ENCODE results near the gene LGSN. TPM values are rescaled to one million over a fixed set of nuclear protein-coding genes. Genes with fewer than 3 reads are reported as not detected.
"Not testable (repeated sequence)": the region's sequence is repeated elsewhere in the genome, so short reads cannot be mapped to it uniquely, and the experiment has no call there.

LGSN gene
- total RNA-seq, 5 donors from 2014 or later (not counting 1 experiment from before 2014, with no cell fraction given): 0.18 to 0.26 (median 0.23) TPM; not detected in 1

GRCh38 chr6:63230511-63230910 is 89.3 kb downstream of the LGSN start:
- DNase-seq; H3K27me3 Mint-ChIP-seq; H3K27ac ChIP-seq (ENCODE audit: low read length); H3K4me1 Mint-ChIP-seq; H3K4me3 Mint-ChIP-seq; CTCF ChIA-PET; H3K4me1 ChIP-seq (ENCODE audit: control insufficient read depth in 1 of 2, extremely low read depth in 1 of 2, insufficient read depth in 2 of 2, low read length in 2 of 2); H3K36me3 ChIP-seq (ENCODE audit: control insufficient read depth in 2 of 2, extremely low read depth in 1 of 2, insufficient read depth in 1 of 2, low read length in 1 of 2); POLR2A ChIA-PET; H3K27ac Mint-ChIP-seq; H3K27me3 ChIP-seq (replicated peaks in 1 of 2; ENCODE audit: control insufficient read depth in 2 of 2, extremely low read depth in 1 of 2, insufficient read depth in 2 of 2, low read length in 1 of 2); H3K9me3 ChIP-seq; H3K36me3 Mint-ChIP-seq; ATAC-seq (replicated peaks in 1 of 4); H3K4me3 ChIP-seq (ENCODE audit: control insufficient read depth in 1 of 2, extremely low read depth in 1 of 2, low read length in 1 of 2): not testable (repeated sequence)
- WGBS (ENCODE audit: insufficient coverage): 55% methylated on average over 5 of the region's 12 CpGs
- peaks cover 3 to 11% (median 6%) of the 10 kb centered on the region in 3 donors for H3K9me3 Mint-ChIP-seq

GRCh38 chr6:63230027-63230426 is 89.8 kb downstream of the LGSN start:
- H3K27ac ChIP-seq (ENCODE audit: low read length); H3K4me3 ChIP-seq (ENCODE audit: control insufficient read depth in 1 of 2, extremely low read depth in 1 of 2, low read length in 1 of 2); DNase-seq; H3K27me3 Mint-ChIP-seq; POLR2A ChIA-PET; H3K4me3 Mint-ChIP-seq; CTCF ChIA-PET; H3K27me3 ChIP-seq (replicated peaks in 1 of 2; ENCODE audit: control insufficient read depth in 2 of 2, extremely low read depth in 1 of 2, insufficient read depth in 2 of 2, low read length in 1 of 2); H3K27ac Mint-ChIP-seq; H3K36me3 Mint-ChIP-seq; H3K9me3 Mint-ChIP-seq; H3K4me1 Mint-ChIP-seq; H3K36me3 ChIP-seq (ENCODE audit: control insufficient read depth in 2 of 2, extremely low read depth in 1 of 2, insufficient read depth in 1 of 2, low read length in 1 of 2); H3K4me1 ChIP-seq (ENCODE audit: control insufficient read depth in 1 of 2, extremely low read depth in 1 of 2, insufficient read depth in 2 of 2, low read length in 2 of 2); H3K9me3 ChIP-seq; ATAC-seq (replicated peaks in 1 of 4): not testable (repeated sequence)
- 78% methylated on average over 8 of the region's 13 CpGs for WGBS (ENCODE audit: insufficient coverage)

- H3K4me3 Mint-ChIP-seq; H3K9me3 Mint-ChIP-seq; H3K27ac Mint-ChIP-seq; H3K36me3 Mint-ChIP-seq; ATAC-seq (replicated peaks in 1 of 4); POLR2A ChIA-PET; H3K4me1 ChIP-seq (ENCODE audit: control insufficient read depth in 1 of 2, extremely low read depth in 1 of 2, insufficient read depth in 2 of 2, low read length in 2 of 2); DNase-seq; H3K36me3 ChIP-seq (ENCODE audit: control insufficient read depth in 2 of 2, extremely low read depth in 1 of 2, insufficient read depth in 1 of 2, low read length in 1 of 2); H3K27ac ChIP-seq (ENCODE audit: low read length); CTCF ChIA-PET; H3K27me3 ChIP-seq (replicated peaks in 1 of 2; ENCODE audit: control insufficient read depth in 2 of 2, extremely low read depth in 1 of 2, insufficient read depth in 2 of 2, low read length in 1 of 2); H3K27me3 Mint-ChIP-seq; H3K4me1 Mint-ChIP-seq; H3K4me3 ChIP-seq (ENCODE audit: control insufficient read depth in 1 of 2, extremely low read depth in 1 of 2, low read length in 1 of 2); H3K9me3 ChIP-seq: not testable (repeated sequence)
- 76% methylated on average over 17 of the region's 32 CpGs for WGBS (ENCODE audit: insufficient coverage)
These were observed 91.6 kb downstream of the LGSN start for GRCh38 chr6:63227928-63228894.

GRCh38 chr6:63225987-63226386 is 93.8 kb downstream of the LGSN start:
- H3K4me3 Mint-ChIP-seq; POLR2A ChIA-PET; H3K9me3 Mint-ChIP-seq; H3K36me3 ChIP-seq (ENCODE audit: control insufficient read depth in 2 of 2, extremely low read depth in 1 of 2, insufficient read depth in 1 of 2, low read length in 1 of 2); H3K27ac ChIP-seq (ENCODE audit: low read length); CTCF ChIA-PET; H3K9me3 ChIP-seq; ATAC-seq (replicated peaks in 1 of 4); DNase-seq; H3K36me3 Mint-ChIP-seq; H3K27me3 ChIP-seq (replicated peaks in 1 of 2; ENCODE audit: control insufficient read depth in 2 of 2, extremely low read depth in 1 of 2, insufficient read depth in 2 of 2, low read length in 1 of 2); H3K27ac Mint-ChIP-seq; H3K4me1 Mint-ChIP-seq; H3K4me3 ChIP-seq (ENCODE audit: control insufficient read depth in 1 of 2, extremely low read depth in 1 of 2, low read length in 1 of 2); H3K4me1 ChIP-seq (ENCODE audit: control insufficient read depth in 1 of 2, extremely low read depth in 1 of 2, insufficient read depth in 2 of 2, low read length in 2 of 2); H3K27me3 Mint-ChIP-seq: not testable (repeated sequence)
- WGBS (ENCODE audit: insufficient coverage): no CpG with 5 or more reads among the region's 4 CpGs

Other genes with a start within 250 kb of the LGSN start
- gene FKBP1C, start 108.5 kb downstream of the LGSN start, total RNA-seq: 1 to 10 TPM in 1 of 5 donors, under 1 TPM in 4; 0.20 to 1.3 (median 0.55) TPM